ENCODE measurements around the gene SHISA7. TPM values are rescaled to one million over a fixed set of nuclear protein-coding genes. Genes with fewer than 3 reads are reported as not detected.

SHISA7 gene
- polyA plus RNA-seq, 3 donors: 0.01 TPM; not detected in 2

- Mint-ChIP-seq H3K4me1 (peaks cover 14% of the 10 kb centered on the region), H3K4me3 (peak within 1 kb of the TSS in 1 of 2 donors; percentile 20), H3K36me3 (peaks cover 5% of the 10 kb centered on the region in 2 donors), H3K27ac (peak within 1 kb of the TSS in 4 of 7 donors; percentile 21 to 55 (median 46)), H3K9me3 (no peaks in the 10 kb centered on the region), H3K27me3 (ENCODE audit: low read depth in 3 of 3) (peaks cover 17 to 48% (median 19%) of the 10 kb centered on the region in 3 donors)
- H3K4me3 ChIP-seq (replicated peaks in 1 of 3; ENCODE audit: low read depth in 2 of 3, low read length in 3 of 3): no peak within 1 kb of the TSS
- no peak within 1 kb of the TSS for H3K27ac ChIP-seq (ENCODE audit: low read depth in 1 of 2, low read length in 2 of 2)
- no peaks in the 10 kb centered on the region for H3K9me3 ChIP-seq (replicated peaks in 1 of 2; ENCODE audit: control insufficient read depth in 1 of 2, insufficient read depth in 1 of 2, low read length in 2 of 2)
- peaks cover 0 to 5% of the 10 kb centered on the region in 2 donors for H3K27me3 ChIP-seq (ENCODE audit: control insufficient read depth in 2 of 2, insufficient read depth in 2 of 2, low read length in 2 of 2)
- H3K79me2 ChIP-seq (ENCODE audit: insufficient read depth, low read length): no peaks in the 10 kb centered on the region
- H3K4me1 ChIP-seq (ENCODE audit: control insufficient read depth in 1 of 2, insufficient read depth in 2 of 2, low read length in 2 of 2): peaks cover 12 to 17% of the 10 kb centered on the region in 2 donors
- no peak within 1 kb of the TSS for H3K9ac ChIP-seq (ENCODE audit: insufficient read depth, low read length, poor library complexity, severe bottlenecking)
- peaks cover 16% of the 10 kb centered on the region for H4K20me1 ChIP-seq (ENCODE audit: insufficient read depth, low read length)
- WGBS (ENCODE audit: insufficient coverage): 34% methylated on average over 10 of the region's 21 CpGs
- no peak within 1 kb of the TSS for H3K4me2 ChIP-seq (replicated peaks; ENCODE audit: extremely low read depth, low read length, poor library complexity, severe bottlenecking)
- H3K36me3 ChIP-seq (replicated peaks in 1 of 2; ENCODE audit: control insufficient read depth in 1 of 2, insufficient read depth in 2 of 2, low read length in 2 of 2): peaks cover 6 to 9% of the 10 kb centered on the region in 2 donors
- DNase-seq: no peak
- TF ChIP-seq CTCF (IDR thresholded peaks at IDR 0.05): no peak
- intact Hi-C loops (cut with micrococcal nuclease): no loop called here
- H2AFZ ChIP-seq (ENCODE audit: insufficient read depth, low read depth, low read length, poor library complexity, severe bottlenecking): no peak within 1 kb of the TSS
These were observed 45.0 kb upstream of the SHISA7 start, which contains the start of gene SSC5D for GRCh38 chr19:55487924-55488687. TSS of gene SSC5D (plus strand) at chr19:55488436. CDS start at chr19:55488590, 154 bp downstream.

GRCh38 chr19:55486971-55487923, 44.1 kb upstream of the SHISA7 start:
- H3K4me3 ChIP-seq (replicated peaks in 1 of 3; ENCODE audit: low read depth in 2 of 3, low read length in 3 of 3): no peak overlapping the region
- Mint-ChIP-seq H3K4me1 (peaks cover 14% of the 10 kb centered on the region), H3K4me3 (no peak overlapping the region), H3K27ac (peak overlapping the region in 4 of 7 donors; percentile 21 to 68 (median 46)), H3K9me3 (no peaks in the 10 kb centered on the region), H3K27me3 (ENCODE audit: low read depth in 3 of 3) (peaks cover 11 to 42% (median 17%) of the 10 kb centered on the region in 3 donors), H3K36me3 (peaks cover 10 to 12% of the 10 kb centered on the region in 2 donors)
- no peak overlapping the region for H2AFZ ChIP-seq (ENCODE audit: insufficient read depth, low read depth, low read length, poor library complexity, severe bottlenecking)
- WGBS (ENCODE audit: insufficient coverage): 85% methylated on average over 8 of the region's 27 CpGs
- no peaks in the 10 kb centered on the region for H3K79me2 ChIP-seq (ENCODE audit: insufficient read depth, low read length)
- no peak overlapping the region for H3K9ac ChIP-seq (ENCODE audit: insufficient read depth, low read length, poor library complexity, severe bottlenecking)
- peaks cover 0 to 3% of the 10 kb centered on the region in 2 donors for H3K27me3 ChIP-seq (ENCODE audit: control insufficient read depth in 2 of 2, insufficient read depth in 2 of 2, low read length in 2 of 2)
- DNase-seq: no peak
- H3K4me2 ChIP-seq (replicated peaks; ENCODE audit: extremely low read depth, low read length, poor library complexity, severe bottlenecking): no peak overlapping the region
- H3K4me1 ChIP-seq (ENCODE audit: control insufficient read depth in 1 of 2, insufficient read depth in 2 of 2, low read length in 2 of 2): peaks cover 12 to 17% of the 10 kb centered on the region in 2 donors
- no peaks in the 10 kb centered on the region for H3K9me3 ChIP-seq (replicated peaks in 1 of 2; ENCODE audit: control insufficient read depth in 1 of 2, insufficient read depth in 1 of 2, low read length in 2 of 2)
- no peak for TF ChIP-seq CTCF (IDR thresholded peaks at IDR 0.05)
- intact Hi-C loops (cut with micrococcal nuclease): no loop called here
- H3K27ac ChIP-seq (ENCODE audit: low read depth in 1 of 2, low read length in 2 of 2): no peak overlapping the region
- H4K20me1 ChIP-seq (ENCODE audit: insufficient read depth, low read length): peaks cover 16% of the 10 kb centered on the region
- peaks cover 10 to 16% of the 10 kb centered on the region in 2 donors for H3K36me3 ChIP-seq (replicated peaks in 1 of 2; ENCODE audit: control insufficient read depth in 1 of 2, insufficient read depth in 2 of 2, low read length in 2 of 2)

Data from CD14-positive monocyte (primary cell).